Activated naive CD8-positive, alpha-beta T cell treated with anti-CD3 and anti-CD28 coated beads, Interleukin-2, amount 50 U/mL, for 24 hours (primary cell): ENCODE data around the gene AVL9.
A peak's percentile ranks its signal among the peaks of the same experiment; 100 is the strongest.
"Not testable (repeated sequence)": the region's sequence is repeated elsewhere in the genome, so short reads cannot be mapped to it uniquely, and the experiment has no call there.

ENCODE experiments used
- ATAC-seq: fragments of 150-1000 bp; cut with Tn5 transposase; one replicate; pipeline ENCODE4 v1.10.0; 2021
- DNase-seq: peaks from one replicate; pipeline ENCODE4 v3.0.0; 2021
- H3K27ac Mint-ChIP-seq: one replicate; pipeline ENCODE4 v1.8.0; 2021; ENCODE audit warnings: mild to moderate bottlenecking, mixed read lengths
- H3K27me3 Mint-ChIP-seq: one replicate; pipeline ENCODE4 v1.8.0; 2021; ENCODE audit warnings: mixed read lengths
- H3K36me3 Mint-ChIP-seq: one replicate; pipeline ENCODE4 v1.8.0; 2021; ENCODE audit warnings: low read depth, mixed read lengths
- H3K4me1 Mint-ChIP-seq: one replicate; pipeline ENCODE4 v1.8.0; 2021; ENCODE audit warnings: mixed read lengths
- H3K4me3 Mint-ChIP-seq: one replicate; pipeline ENCODE4 v1.8.0; 2021; ENCODE audit warnings: mild to moderate bottlenecking, moderate library complexity, mixed read lengths
- H3K9me3 Mint-ChIP-seq: one replicate; pipeline ENCODE4 v1.8.0; 2021; ENCODE audit warnings: mixed read lengths

The AVL9 gene

DNA sequence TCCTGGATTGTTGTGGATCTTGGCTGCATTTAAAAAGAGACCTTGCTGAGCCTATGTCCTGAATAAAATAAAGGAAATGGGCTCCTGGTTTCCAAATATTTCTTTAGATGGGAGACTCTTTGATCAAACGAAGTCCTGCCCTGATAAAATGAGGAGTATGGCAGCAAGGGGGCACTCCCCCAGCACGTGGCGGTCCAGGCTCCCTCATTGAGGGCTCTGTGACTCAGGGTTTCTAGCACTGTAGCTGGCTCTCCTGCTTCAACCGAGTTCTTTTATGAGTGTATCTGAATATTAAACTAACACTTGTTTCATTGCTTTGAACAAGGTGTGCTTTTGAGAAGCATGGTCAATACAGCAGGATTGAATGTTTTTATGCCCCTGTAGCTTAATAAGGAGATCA lies 114.2 kb downstream of the AVL9 start:
- DNase-seq (no peak), ATAC-seq (no peak)
- Mint-ChIP-seq H3K9me3 (peaks cover 4% of the 10 kb centered on the region), H3K36me3 (no peaks in the 10 kb centered on the region), H3K4me3 (no peak overlapping the region), H3K27me3 (no peaks in the 10 kb centered on the region), H3K4me1 (no peaks in the 10 kb centered on the region), H3K27ac (no peak overlapping the region)

GRCh38 chr7:32611201-32612099 lies 116.2 kb downstream of the AVL9 start:
- no peak overlapping the region for H3K27ac Mint-ChIP-seq
- no peak for DNase-seq
- no peaks in the 10 kb centered on the region for H3K9me3 Mint-ChIP-seq
- peaks cover 2% of the 10 kb centered on the region for H3K27me3 Mint-ChIP-seq
- no peak for ATAC-seq
- no peak overlapping the region for H3K4me3 Mint-ChIP-seq
- H3K36me3 Mint-ChIP-seq: no peaks in the 10 kb centered on the region
- no peaks in the 10 kb centered on the region for H3K4me1 Mint-ChIP-seq

GRCh38 chr7:32616625-32617024 lies 121.3 kb downstream of the AVL9 start:
- Mint-ChIP-seq H3K4me3 (no peak overlapping the region), H3K4me1 (peaks cover 9% of the 10 kb centered on the region), H3K36me3 (no peaks in the 10 kb centered on the region), H3K9me3 (no peaks in the 10 kb centered on the region), H3K27ac (no peak overlapping the region), H3K27me3 (peaks cover 8% of the 10 kb centered on the region)
- ATAC-seq (no peak), DNase-seq (no peak)

DNA sequence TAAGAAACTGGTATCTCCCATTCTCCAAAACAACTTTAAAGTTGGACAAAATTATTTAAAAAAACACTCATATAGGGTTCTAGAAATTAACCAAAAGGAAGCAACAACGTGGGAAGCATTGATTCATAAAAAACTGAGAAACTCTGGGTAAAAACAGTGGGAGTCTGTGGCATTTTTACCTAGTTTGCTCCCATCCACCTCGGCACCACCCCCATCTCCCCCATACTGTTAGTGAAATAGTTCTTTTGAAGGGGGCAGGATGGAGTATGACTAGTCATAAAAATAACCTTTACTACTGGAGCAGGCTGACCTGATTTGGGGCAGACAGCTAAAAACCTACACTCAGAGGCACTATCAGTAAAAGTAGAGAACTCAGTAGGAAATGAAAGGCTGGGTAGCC lies 123.2 kb downstream of the AVL9 start:
- no peak overlapping the region for H3K4me3 Mint-ChIP-seq
- H3K9me3 Mint-ChIP-seq: no peaks in the 10 kb centered on the region
- DNase-seq (no peak), ATAC-seq (peak; percentile 85)
- no peak overlapping the region for H3K27ac Mint-ChIP-seq
- H3K4me1 Mint-ChIP-seq: peaks cover 9% of the 10 kb centered on the region
- peaks cover 8% of the 10 kb centered on the region for H3K27me3 Mint-ChIP-seq
- no peaks in the 10 kb centered on the region for H3K36me3 Mint-ChIP-seq

GRCh38 chr7:32618987-32619386 lies 123.7 kb downstream of the AVL9 start:
- no peaks in the 10 kb centered on the region for H3K9me3 Mint-ChIP-seq
- no peaks in the 10 kb centered on the region for H3K36me3 Mint-ChIP-seq
- H3K27me3 Mint-ChIP-seq: peaks cover 8% of the 10 kb centered on the region
- no peak for DNase-seq
- peaks cover 9% of the 10 kb centered on the region for H3K4me1 Mint-ChIP-seq
- no peak for ATAC-seq
- H3K4me3 Mint-ChIP-seq: no peak overlapping the region
- no peak overlapping the region for H3K27ac Mint-ChIP-seq

GRCh38 chr7:32619416-32619815 lies 124.1 kb downstream of the AVL9 start:
- H3K27me3 Mint-ChIP-seq, H3K27ac Mint-ChIP-seq, H3K4me3 Mint-ChIP-seq, H3K36me3 Mint-ChIP-seq, H3K9me3 Mint-ChIP-seq, H3K4me1 Mint-ChIP-seq, ATAC-seq, DNase-seq: not testable (repeated sequence)

DNA sequence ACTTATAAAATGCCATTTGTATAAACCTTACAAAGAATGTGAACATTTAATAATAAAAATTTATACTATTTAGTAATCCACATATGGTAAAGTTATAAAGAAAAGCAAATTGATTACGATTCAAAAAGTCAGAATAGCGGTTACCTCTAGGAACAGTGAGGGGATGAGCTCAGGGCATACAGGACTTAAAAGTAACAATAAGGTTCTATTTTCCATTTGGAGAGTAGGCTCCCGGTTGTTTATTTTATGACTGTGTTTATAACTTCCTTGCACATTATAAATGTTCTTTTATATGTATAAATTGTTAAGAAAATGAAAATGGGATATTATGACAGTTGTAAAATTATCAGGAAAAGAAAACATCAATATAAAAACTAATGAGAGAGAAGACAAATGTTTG lies 135.7 kb downstream of the AVL9 start:
- H3K4me3 Mint-ChIP-seq: no peak overlapping the region
- H3K27ac Mint-ChIP-seq: no peak overlapping the region
- no peaks in the 10 kb centered on the region for H3K36me3 Mint-ChIP-seq
- peaks cover 3% of the 10 kb centered on the region for H3K27me3 Mint-ChIP-seq
- H3K4me1 Mint-ChIP-seq: no peaks in the 10 kb centered on the region
- H3K9me3 Mint-ChIP-seq: no peaks in the 10 kb centered on the region
- ATAC-seq (no peak), DNase-seq (no peak)

- not testable (repeated sequence) for H3K27ac Mint-ChIP-seq, H3K4me3 Mint-ChIP-seq, H3K36me3 Mint-ChIP-seq, H3K9me3 Mint-ChIP-seq, DNase-seq, H3K27me3 Mint-ChIP-seq, H3K4me1 Mint-ChIP-seq, ATAC-seq
Measured at GRCh38 chr7:32631590-32632497, 136.6 kb downstream of the AVL9 start.

DNA sequence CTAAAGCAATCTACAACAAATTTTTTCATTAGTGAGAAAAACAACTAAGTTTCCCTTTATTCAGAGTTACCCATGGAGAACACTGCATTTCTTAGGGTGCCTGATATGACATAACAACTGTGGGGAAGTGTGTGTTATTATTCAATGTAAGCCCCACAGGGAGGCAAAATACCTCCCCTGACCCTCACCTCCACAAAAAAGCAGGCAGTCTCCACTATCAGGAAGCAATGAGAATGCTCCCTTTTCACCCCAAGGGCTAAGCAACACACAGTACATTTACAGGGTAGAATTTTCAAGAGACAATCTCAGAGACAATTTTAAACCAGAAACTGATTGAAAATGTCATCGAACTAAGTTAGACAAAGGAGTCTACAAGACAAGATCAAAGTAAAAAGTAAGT lies 138.2 kb downstream of the AVL9 start:
- H3K27ac Mint-ChIP-seq, H3K27me3 Mint-ChIP-seq, H3K9me3 Mint-ChIP-seq, H3K36me3 Mint-ChIP-seq, ATAC-seq, H3K4me1 Mint-ChIP-seq, H3K4me3 Mint-ChIP-seq, DNase-seq: not testable (repeated sequence)

- H3K4me3 Mint-ChIP-seq, H3K9me3 Mint-ChIP-seq: not testable (repeated sequence)
Measured at GRCh38 chr7:32634798-32635393, 139.6 kb downstream of the AVL9 start.

DNA sequence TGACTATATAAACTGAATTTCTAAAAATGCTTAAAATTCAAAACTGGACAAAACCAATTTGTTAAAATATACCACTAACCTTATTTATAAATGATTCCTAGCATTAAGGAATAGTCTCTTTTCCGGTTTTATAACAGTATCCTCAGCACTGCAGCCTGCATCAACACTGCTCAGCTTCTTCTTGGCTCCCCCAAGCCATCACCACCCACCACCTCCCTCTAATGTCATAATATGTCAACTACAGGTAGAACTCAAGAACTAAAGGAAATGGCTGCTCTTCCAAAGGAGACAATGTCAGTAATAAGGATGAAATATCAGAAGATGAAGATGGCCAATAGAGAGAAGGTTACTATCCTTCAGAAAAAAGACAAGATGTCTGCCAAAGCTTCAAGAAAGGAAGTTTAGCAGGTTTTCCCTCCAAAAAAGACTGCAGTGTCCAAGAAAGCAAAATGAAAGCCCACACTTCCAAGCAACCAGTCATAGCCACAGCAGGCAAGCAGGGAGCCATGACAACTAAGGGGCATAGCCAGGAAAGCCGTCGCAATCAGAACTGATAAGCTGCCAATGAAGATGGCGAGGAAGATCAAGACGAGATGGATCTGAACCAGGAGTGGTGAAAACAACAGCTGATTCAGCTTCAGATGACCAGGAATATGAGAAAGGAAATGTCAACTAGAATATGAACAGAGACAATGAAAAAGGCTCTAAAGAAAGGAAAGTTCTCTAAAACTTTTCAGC lies 141.6 kb downstream of the AVL9 start:
- H3K27me3 Mint-ChIP-seq, H3K4me3 Mint-ChIP-seq, H3K9me3 Mint-ChIP-seq, ATAC-seq, H3K36me3 Mint-ChIP-seq, DNase-seq, H3K27ac Mint-ChIP-seq: not testable (repeated sequence)
- H3K4me1 Mint-ChIP-seq: peaks cover 14% of the 10 kb centered on the region

More at GRCh38 chr7:32634798-32635393, 139.6 kb downstream of the AVL9 start:
- not testable (repeated sequence) for DNase-seq, ATAC-seq, H3K36me3 Mint-ChIP-seq, H3K27ac Mint-ChIP-seq, H3K27me3 Mint-ChIP-seq
- peaks cover 14% of the 10 kb centered on the region for H3K4me1 Mint-ChIP-seq

GRCh38 chr7:32637611-32638010 lies 142.3 kb downstream of the AVL9 start:
- H3K4me3 Mint-ChIP-seq, H3K27me3 Mint-ChIP-seq, H3K9me3 Mint-ChIP-seq, DNase-seq, ATAC-seq, H3K36me3 Mint-ChIP-seq, H3K27ac Mint-ChIP-seq: not testable (repeated sequence)
- peaks cover 14% of the 10 kb centered on the region for H3K4me1 Mint-ChIP-seq
